ENCODE measurements around the gene HMCN2. TPM values are rescaled to one million over a fixed set of nuclear protein-coding genes. Genes with fewer than 3 reads are reported as not detected.

The HMCN2 gene
- total and polyA plus RNA-seq, 2 donors from 2014 or later = 0.99 to 8.6 TPM

- intact Hi-C loops (cut with DNase I) = no loop called here
- H3K9ac ChIP-seq (ENCODE audit: low read length in 3 of 3) = no peak overlapping the region
- no peak for FAIRE-seq
These were observed 6.5 kb upstream of the HMCN2 start for GRCh38 chr9:130259044-130259443.

GRCh38 chr9:130260816-130261765, 4.5 kb upstream of the HMCN2 start:
- no peaks in the 10 kb centered on the region for H3K4me1 ChIP-seq (ENCODE audit: control insufficient read depth in 2 of 3, insufficient read depth in 2 of 3, low read depth in 1 of 3, low read length in 3 of 3)
- no peak overlapping the region for H3K4me3 ChIP-seq (ENCODE audit: low read length in 3 of 3)
- intact Hi-C loops (cut with DNase I) = no loop called here
- DNase-seq = peak in 1 of 5 donors; percentile 22
- FAIRE-seq = no peak
- H3K27ac ChIP-seq (ENCODE audit: low read depth in 2 of 2, low read length in 2 of 2) = no peak overlapping the region
- no peaks in the 10 kb centered on the region for H3K9me3 ChIP-seq (ENCODE audit: control insufficient read depth in 2 of 3, insufficient read depth in 1 of 3, low read length in 3 of 3)
- TF ChIP-seq CTCF (IDR thresholded peaks at IDR 0.05; ENCODE audit: borderline replicate concordance, extremely low read depth, insufficient read depth) = no peak
- H3K9ac ChIP-seq (ENCODE audit: low read length in 3 of 3) = no peak overlapping the region
- no peaks in the 10 kb centered on the region for H3K36me3 ChIP-seq (ENCODE audit: control insufficient read depth in 2 of 3, insufficient read depth in 3 of 3, low read length in 3 of 3)
- peaks cover 7% of the 10 kb centered on the region for H3K27me3 ChIP-seq (ENCODE audit: control insufficient read depth, insufficient read depth, low read length)

More at GRCh38 chr9:130259044-130259443, 6.5 kb upstream of the HMCN2 start:
- H3K9me3 ChIP-seq (ENCODE audit: control insufficient read depth in 2 of 3, insufficient read depth in 1 of 3, low read length in 3 of 3) = no peaks in the 10 kb centered on the region
- no peak overlapping the region for H3K27ac ChIP-seq (ENCODE audit: low read depth in 2 of 2, low read length in 2 of 2)
- no peaks in the 10 kb centered on the region for H3K4me1 ChIP-seq (ENCODE audit: control insufficient read depth in 2 of 3, insufficient read depth in 2 of 3, low read depth in 1 of 3, low read length in 3 of 3)
- peak in 1 of 5 donors; percentile 7 for DNase-seq
- H3K36me3 ChIP-seq (ENCODE audit: control insufficient read depth in 2 of 3, insufficient read depth in 3 of 3, low read length in 3 of 3) = no peaks in the 10 kb centered on the region
- TF ChIP-seq CTCF (IDR thresholded peaks at IDR 0.05; ENCODE audit: borderline replicate concordance, extremely low read depth, insufficient read depth) = no peak
- H3K4me3 ChIP-seq (ENCODE audit: low read length in 3 of 3) = no peak overlapping the region
- H3K27me3 ChIP-seq (ENCODE audit: control insufficient read depth, insufficient read depth, low read length) = no peaks in the 10 kb centered on the region

- Histone ChIP-seq H3K27me3 (ENCODE audit: control insufficient read depth, insufficient read depth, low read length) (peaks cover 7% of the 10 kb centered on the region), H3K9me3 (ENCODE audit: control insufficient read depth in 2 of 3, insufficient read depth in 1 of 3, low read length in 3 of 3) (no peaks in the 10 kb centered on the region), H3K27ac (ENCODE audit: low read depth in 2 of 2, low read length in 2 of 2) (no peak overlapping the region), H3K36me3 (ENCODE audit: control insufficient read depth in 2 of 3, insufficient read depth in 3 of 3, low read length in 3 of 3) (no peaks in the 10 kb centered on the region), H3K9ac (ENCODE audit: low read length in 3 of 3) (no peak overlapping the region), H3K4me1 (ENCODE audit: control insufficient read depth in 2 of 3, insufficient read depth in 2 of 3, low read depth in 1 of 3, low read length in 3 of 3) (no peaks in the 10 kb centered on the region), H3K4me3 (ENCODE audit: low read length in 3 of 3) (no peak overlapping the region)
- intact Hi-C loops (cut with DNase I) = no loop called here
- TF ChIP-seq CTCF (IDR thresholded peaks at IDR 0.05; ENCODE audit: borderline replicate concordance, extremely low read depth, insufficient read depth) = no peak
- peak in 1 of 5 donors; percentile 9 for DNase-seq
- no peak for FAIRE-seq
These were observed 3.4 kb upstream of the HMCN2 start for GRCh38 chr9:130262061-130262745.
